GM21515 (cell line): ENCODE results near the gene LEKR1.

Source experiments
- ATAC-seq: cut with Tn5 transposase; IDR thresholded peaks from one replicate; pipeline ENCODE4 v1.9.1; 2021; ENCODE audit not compliant: unreplicated experiment

Gene LEKR1

DNA sequence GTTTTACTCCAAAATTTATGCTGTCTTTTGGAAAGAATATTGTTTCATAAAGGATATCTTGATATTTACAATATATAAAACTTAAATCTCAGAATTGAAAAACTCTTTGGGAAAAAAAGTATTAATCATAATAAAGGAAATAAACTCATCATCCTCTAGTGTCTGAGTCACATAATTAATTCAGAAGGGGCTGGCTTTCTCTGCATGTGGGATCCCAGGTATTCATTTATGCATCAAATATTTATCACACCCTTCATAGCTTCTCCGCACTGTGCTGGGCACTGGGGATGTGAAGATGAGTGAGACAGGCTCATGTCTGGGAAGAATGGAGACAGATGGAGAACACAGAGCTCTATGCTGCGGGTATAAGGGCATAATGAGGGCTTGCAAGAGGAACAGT lies 268.1 kb downstream of the LEKR1 start:
- ATAC-seq, result no peak

DNA sequence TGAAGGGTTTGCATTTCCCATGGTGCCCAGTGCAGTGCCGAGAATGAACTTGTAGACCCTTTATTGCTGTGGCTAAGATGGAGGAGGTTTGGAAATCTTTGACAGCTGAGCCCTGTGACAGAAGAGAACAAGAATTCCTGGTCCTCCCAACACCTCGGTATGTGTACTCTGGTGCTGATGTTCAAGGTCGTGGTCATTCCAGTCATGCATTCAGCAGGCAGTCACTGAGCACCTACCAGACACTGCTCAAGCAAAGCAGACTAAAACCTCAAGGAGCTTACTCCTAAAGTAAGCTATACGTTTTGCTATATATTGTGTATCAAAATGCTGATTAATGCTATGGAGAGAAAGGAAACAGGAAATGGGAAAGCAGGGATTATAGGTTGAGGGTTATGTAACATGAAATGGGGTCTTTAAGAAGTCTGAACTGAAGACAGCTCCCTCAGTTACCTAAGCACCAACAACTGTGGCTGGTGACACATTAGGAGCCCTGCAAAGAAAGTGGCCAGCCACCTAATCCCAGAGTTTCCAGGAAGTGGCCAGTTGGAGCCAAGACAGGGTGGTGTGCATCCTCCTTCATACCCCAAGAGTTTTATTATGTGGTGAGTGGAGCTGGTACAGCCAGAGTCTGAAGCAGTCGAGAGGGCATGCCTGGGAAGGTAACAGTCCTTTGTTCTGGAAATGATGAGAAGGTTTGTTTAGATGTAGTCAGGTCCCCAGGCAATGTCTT lies 268.8 kb downstream of the LEKR1 start:
- no peak for ATAC-seq
